GM19023 (cell line): ENCODE data around the gene EFCAB6.
"Not testable (repeated sequence)": the region's sequence is repeated elsewhere in the genome, so short reads cannot be mapped to it uniquely, and the experiment has no call there.

Experiments used
- ATAC-seq: cut with Tn5 transposase; IDR thresholded peaks from one replicate; pipeline ENCODE4 v1.9.1; 2021; ENCODE audit warnings: mild to moderate bottlenecking, moderate library complexity; ENCODE audit not compliant: unreplicated experiment

EFCAB6 gene

GRCh38 chr22:43720716-43721115 lies 91.4 kb downstream of the EFCAB6 start:
- ATAC-seq = no peak

GRCh38 chr22:43714104-43714503 lies 98.0 kb downstream of the EFCAB6 start:
- ATAC-seq = no peak

- ATAC-seq = no peak
Observed at GRCh38 chr22:43711681-43712080, 100.4 kb downstream of the EFCAB6 start.

- no peak for ATAC-seq
Observed at GRCh38 chr22:43707648-43708047, 104.5 kb downstream of the EFCAB6 start.

GRCh38 chr22:43706571-43707328 lies 105.4 kb downstream of the EFCAB6 start:
- no peak for ATAC-seq

- no peak for ATAC-seq
Observed at GRCh38 chr22:43706151-43706550, 106.0 kb downstream of the EFCAB6 start.

- no peak for ATAC-seq
Observed at GRCh38 chr22:43704051-43704450, 108.1 kb downstream of the EFCAB6 start.

- ATAC-seq = no peak
Observed at GRCh38 chr22:43698403-43698802, 113.7 kb downstream of the EFCAB6 start.

GRCh38 chr22:43697894-43698293 lies 114.2 kb downstream of the EFCAB6 start:
- ATAC-seq = no peak

GRCh38 chr22:43693249-43693648 lies 118.9 kb downstream of the EFCAB6 start:
- ATAC-seq = no peak

- ATAC-seq = no peak
Observed at GRCh38 chr22:43689356-43689755, 122.7 kb downstream of the EFCAB6 start.

- no peak for ATAC-seq
Observed at GRCh38 chr22:43682851-43683250, 129.3 kb downstream of the EFCAB6 start.

- ATAC-seq = no peak
Observed at GRCh38 chr22:43681731-43682360, 130.3 kb downstream of the EFCAB6 start.

GRCh38 chr22:43670513-43670912 lies 141.6 kb downstream of the EFCAB6 start:
- ATAC-seq = no peak

GRCh38 chr22:43669190-43669589 lies 142.9 kb downstream of the EFCAB6 start:
- ATAC-seq = no peak

- no peak for ATAC-seq
Observed at GRCh38 chr22:43667656-43668055, 144.4 kb downstream of the EFCAB6 start.

GRCh38 chr22:43666457-43666856 lies 145.6 kb downstream of the EFCAB6 start:
- ATAC-seq = no peak

- ATAC-seq = no peak
Observed at GRCh38 chr22:43658823-43659222, 153.3 kb downstream of the EFCAB6 start.

GRCh38 chr22:43656581-43656980 lies 155.5 kb downstream of the EFCAB6 start:
- not testable (repeated sequence) for ATAC-seq

GRCh38 chr22:43654271-43654670 lies 157.8 kb downstream of the EFCAB6 start:
- ATAC-seq = no peak

GRCh38 chr22:43652845-43653244 lies 159.3 kb downstream of the EFCAB6 start:
- ATAC-seq = no peak

- no peak for ATAC-seq
Observed at GRCh38 chr22:43643387-43643786, 168.7 kb downstream of the EFCAB6 start.
